NK-92 (cell line): ENCODE data around the gene BCKDK.

Source experiments
- DNase-seq: peaks from one replicate; lab custom pipeline; 2025; ENCODE audit not compliant: unreplicated experiment; lab: John Stamatoyannopoulos, UW

The BCKDK gene

DNA sequence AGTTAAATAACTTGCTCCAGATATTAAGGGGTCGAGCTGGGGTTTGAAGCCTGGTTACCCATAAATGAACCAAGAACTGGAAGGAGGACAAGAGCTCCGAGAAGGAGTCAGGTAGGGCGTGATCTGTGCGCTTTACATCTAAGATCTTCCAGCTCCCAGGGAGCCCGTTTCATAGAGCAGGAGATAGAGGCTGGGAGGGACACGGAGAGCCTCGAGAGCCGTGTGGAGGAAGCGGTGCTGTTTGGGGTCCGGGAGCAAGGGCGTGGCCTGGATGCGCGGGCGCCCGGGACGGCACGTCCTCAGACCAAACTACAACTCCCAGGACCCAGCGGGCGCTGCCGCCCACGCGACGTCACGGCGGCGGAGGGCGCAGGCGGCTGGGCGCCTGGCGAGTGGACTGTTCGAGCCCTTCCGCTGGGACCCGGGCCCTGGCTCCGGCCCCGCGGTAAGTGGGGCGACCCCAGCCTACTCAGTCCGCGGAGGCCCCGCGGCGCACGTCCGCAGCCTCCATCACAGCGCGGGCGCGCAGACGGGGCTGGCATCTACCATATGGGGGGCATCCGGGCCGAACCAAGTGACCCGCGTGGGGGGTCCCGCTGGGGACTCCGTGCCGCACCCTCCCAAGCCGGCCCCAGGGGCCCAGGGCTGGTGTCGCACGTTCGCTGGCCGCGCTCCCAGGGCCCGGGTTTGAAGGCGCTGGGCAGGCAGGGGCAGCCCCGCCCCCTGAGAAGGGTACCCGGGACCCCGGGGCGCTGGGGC is at the start of gene BCKDK:
BCKDK (plus strand) TSS at position 352 of the 759 bp plus-strand sequence. CDS start 838 bp downstream, outside the sequence.
- DNase-seq = no peak

DNA sequence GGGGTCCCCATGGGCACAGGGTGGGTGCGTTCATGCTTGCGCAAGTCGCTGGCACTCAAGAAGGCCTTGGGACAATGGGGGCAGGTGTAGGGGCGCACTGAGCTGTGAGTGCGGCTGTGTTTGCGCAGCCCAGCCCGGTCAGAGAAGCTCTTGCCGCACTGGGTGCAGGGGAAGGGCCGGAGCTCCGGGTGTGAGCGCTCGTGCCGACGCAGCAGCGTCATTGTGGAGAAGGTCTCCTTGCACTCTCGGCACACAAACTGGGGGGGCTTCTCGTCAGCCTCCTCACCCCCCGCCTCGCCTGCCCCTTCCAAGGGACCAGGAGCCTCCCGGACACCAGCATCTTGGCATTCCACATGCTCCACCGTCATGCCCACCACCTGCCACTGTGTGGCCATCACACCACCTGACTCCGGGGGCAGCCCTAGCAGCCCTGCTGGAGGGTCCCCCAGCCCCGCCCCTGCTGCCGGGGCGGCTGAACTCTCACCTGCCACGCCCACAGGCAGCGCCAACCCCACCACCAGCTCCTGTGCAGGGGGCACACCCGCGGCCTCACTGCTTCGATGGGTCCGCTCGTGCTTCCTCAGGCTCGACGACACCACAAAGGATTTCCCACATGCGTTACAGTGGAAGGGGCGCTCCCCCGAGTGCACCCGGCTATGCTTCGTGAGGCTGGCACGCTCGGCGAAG is 46.9 kb upstream of the BCKDK start:
- no peak for DNase-seq

DNA sequence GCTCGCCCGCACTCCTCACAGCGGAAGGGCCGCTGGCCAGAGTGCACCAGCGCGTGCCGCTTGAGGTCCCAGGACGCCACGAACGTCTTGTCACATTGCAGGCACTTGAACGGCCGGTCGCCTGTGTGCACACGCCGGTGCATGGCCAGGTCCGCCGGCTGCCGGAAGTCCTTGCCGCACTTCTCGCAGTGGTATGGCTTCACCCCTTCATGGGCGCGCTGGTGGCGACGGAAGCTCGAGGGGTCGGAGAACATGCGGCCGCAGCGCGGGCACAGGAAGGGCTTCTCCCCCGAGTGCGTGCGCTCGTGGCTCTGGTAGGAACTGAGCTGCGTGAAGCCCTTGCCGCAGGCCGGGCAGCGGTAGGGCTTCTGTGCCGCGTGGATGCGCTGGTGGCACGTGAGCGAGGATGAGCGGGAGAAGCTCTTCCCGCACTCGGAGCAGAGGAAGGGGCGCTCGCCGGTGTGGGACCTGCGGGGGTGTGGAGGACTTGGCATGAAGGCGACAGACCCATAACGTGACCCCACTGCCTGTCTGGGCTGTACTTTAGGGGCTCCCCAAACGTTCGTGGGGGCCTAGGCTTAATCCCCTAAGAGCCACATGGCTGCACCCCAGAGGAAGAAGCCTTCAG is 46.3 kb upstream of the BCKDK start:
- DNase-seq = no peak

DNA sequence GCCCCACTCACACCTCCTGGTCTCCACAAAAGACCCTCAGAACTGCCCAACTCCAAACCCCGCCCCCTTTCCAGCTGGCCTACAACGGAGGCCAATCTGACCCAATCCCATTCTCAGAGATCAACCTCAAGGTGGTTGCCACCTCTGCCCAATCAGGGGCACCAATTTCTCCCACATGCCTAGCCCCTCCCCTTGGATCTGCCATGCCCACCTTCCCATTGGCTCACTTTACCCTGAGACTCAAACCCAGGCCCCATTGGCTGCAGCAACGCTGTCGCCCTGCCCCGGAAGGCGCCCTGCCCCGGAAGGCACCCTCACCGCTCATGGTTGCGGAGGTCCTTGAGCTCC is 44.7 kb upstream of the BCKDK start:
- no peak for DNase-seq

DNA sequence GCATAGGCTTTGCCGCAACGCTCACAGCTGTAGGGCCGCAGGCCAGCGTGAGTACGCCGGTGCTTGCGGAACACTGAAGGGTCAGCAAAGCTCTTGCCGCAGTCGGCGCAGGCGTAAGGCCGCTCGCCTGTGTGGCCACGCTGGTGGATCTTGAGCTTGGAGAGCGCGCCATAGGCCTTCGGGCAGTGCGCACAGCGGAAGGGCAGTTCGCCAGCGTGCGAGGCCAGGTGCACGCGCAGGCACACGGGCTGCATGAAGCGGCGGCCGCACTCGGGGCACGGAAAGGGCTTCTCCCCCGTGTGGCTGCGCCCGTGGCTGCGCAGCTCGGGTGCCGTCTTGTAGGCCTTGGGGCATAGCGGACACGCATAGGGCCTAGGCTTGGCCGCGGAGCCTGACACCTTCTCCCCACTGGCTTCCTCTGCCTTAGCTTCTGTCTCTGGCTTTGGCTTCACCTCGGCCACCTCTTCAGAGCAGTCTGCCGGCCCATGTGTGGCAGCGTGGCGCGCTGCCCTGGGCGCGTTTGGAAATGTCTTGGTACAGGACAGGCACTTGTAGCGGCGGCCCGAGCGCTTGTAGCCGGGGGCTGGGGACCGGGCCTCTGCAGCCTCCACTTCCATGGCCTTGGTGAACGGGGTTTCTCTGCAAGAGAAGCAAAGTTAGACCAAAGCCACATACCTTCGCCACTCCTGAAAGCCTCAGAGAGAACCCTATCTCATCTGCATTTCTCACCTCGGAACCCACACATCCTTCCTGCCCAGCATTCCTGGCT is 44.2 kb upstream of the BCKDK start:
- no peak for DNase-seq

DNA sequence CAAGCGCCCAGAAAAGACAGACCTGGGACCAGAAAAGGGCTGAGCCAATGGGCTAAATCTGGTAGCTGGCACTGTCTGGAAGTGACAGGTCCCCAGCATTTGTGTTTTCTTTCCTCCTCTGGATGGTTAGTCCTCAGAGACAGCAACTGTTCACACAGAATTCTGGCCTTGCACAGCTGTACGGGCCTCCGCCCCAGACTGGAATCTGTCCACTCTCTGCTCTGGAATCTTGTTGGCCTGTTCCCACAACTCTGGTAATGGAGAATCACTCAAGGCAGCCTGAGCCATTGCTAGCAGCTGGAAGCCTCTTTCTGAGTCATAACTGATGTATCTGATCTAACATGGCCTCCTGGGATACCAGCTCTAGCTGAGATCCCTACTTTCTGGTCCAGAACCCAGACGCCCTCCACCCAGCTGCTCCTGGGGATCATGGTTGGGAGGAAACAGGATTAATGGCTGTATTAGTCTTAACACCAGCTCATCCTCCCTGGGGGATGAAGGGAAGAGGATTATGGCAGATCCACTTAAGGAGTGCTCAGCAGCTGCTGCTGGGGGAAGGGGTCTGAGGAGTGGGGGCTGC is 43.2 kb upstream of the BCKDK start:
- no peak for DNase-seq

DNA sequence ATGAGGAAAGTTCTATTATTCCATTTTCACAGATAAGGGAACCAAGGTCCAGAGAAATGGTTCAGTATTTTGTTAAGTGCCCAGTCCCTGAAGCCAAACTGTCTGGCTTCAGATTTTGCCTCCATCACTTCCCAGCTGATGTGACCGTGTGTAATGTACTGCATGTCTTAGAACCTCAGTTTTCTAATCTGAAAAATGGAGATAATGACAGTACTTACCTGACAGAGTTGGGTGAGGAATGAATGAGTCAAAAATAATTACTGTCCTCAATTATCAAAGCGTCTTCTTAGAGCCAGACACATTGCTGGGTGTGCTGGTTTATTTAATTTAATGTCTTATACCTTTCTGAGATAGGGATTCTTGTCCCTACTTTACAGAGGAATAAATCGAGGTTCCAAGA is 40.8 kb upstream of the BCKDK start:
- DNase-seq = no peak

DNA sequence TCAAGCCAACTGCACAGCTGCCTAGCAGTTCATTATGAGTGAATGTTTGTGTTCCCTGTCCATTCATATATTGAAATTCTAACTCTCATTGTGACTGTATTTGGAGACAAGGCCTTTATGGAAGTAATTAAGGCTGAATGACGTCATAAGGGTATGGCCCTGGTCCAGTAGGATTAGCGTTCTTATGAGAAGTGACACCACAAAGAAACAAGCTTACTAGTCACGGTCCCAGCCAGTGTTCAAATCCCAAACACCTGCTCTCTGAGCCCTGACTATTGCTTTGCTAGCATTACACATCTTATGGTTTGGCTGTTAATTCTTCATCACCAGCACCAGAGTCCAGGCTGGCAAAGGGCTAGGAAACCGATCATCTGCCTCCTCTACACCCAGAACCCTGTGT is 36.3 kb upstream of the BCKDK start:
- DNase-seq = no peak

DNA sequence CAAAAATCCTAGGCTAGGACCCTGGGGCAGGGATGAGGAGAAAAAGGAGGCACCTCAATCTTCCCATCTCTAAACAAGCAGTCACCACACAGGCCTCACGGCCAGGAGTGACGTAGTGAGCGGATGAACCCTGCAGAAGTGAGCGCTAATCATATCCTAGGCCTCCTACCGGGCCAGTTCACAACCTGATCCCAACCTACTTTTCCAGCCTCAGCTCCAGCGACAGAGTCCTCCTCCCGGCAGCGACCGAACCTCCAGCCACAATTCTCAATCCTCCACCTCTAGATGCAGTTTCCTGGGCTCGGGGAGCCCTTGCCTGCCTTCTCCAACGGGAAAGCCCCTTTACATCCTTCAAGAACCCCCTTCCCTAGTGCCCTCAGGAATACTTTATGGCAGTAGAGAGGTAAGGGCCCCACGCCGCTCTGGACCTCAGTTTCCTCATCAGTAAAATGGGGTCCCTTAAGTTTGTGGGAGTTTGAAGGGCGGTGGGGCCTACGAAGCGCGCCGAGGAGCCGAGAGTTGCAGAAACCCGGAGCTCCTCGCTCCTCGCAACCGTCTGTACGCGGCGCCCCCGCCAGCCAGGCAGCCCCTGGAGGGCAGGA is 35.5 kb upstream of the BCKDK start:
- no peak for DNase-seq

DNA sequence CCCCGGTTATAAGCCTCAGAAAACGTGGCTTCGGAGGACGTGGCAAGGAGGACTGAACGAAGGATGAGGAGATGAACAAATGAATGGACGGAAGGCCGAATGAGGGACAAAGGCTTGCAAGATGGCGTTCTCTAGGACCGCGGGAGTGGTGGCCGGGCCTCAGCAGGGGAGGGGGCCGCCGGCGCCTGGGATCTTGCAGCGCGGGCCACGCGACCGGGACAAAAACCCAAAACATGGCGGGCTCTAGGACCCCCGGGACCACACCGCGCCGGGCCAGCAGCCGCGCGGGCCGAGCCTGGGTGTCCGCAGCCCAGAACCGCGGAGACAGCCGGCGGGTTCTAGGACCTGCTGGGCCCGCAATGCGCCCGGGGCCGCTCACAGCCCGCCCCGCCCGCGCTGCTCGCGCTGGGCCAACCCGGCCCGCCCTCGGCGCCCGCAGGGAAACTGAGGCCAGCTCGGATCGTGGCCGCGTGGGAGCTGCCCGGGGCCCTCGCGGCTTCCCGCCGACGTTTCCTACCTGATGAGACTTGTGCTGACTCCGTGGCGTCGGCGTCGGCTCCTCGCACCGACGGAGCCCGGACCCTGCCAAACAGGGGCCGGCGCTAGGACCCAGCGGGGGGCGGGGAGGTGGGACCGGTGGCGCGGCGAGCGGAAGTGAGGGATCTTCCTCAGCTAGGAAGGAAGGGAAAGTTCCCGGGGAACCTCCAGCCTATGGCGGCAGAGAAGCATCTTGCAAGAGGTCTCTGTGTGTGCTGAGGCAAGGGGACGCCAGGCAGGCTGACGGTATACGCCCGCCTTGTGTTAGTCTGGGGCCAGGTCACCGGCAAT is 34.8 kb upstream of the BCKDK start:
- no peak for DNase-seq

DNA sequence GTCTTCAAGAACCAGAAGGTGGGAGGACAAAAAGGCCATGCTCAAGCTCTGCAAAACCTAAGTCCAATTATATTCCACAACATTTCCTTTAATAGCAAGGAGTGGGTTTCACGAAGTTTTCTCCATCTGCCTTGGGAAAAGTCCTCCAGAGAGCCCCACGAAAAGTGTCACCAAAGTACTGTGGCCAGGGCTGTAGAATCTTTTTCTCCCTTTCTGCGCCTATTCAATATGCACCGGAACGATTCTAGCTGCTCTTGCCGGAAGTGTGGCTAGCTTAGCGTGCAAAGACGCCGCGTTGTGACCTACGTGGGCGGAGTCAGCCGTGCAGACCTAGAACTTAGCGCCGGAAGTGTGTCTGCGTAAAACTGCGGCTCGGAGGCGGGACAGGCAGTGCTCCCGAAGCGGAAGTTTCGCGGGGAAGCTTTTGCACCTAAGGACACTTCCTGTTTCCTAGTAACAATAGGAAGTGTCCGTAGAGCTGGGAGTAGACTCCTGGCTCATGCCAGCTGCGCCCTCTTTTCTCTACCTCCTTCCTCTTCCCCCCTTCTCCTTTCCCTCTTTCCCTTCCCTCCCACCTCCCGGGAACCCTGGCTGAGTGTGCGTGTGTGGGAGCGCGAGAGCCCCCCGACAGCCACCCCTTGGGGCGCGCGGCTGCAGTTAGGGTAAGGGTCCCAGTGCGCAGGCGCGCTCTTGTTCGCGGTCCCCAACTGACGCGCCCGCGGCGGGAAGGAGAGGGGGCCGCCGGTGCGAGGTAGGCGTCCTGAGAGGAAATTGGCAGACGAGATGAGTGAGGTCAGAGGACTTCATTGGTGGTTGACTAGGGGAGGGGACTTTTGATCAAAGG is 34.0 kb upstream of the BCKDK start, which contains the start of the genes ZNF646 and ZNF668:
ZNF646 (plus strand) TSS at position 453 of the 844 bp plus-strand sequence. CDS start 1,903 bp downstream, outside the sequence.
ZNF668 (minus strand) TSS at position 271 of the 844 bp plus-strand sequence. CDS start 9,781 bp downstream, outside the sequence.
- peak; percentile 86 for DNase-seq

DNA sequence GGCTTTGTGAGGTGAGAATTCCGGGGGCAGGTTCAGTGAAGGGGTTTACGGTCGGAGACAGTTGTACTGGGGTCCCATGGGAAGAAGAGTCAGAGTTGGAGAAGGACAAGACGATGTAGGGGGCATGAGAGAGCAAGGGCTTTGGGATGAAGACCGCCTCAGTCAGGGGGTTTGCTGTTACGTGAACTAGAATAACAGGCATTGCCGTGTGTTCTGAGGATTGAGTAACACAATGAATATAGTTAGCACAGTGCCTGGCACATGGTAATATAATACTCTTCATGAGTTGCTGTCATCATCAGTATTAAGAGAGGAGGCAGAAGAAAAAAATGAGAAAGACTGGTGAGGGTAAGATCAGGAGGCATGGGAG is 33.4 kb upstream of the BCKDK start:
- no peak for DNase-seq

DNA sequence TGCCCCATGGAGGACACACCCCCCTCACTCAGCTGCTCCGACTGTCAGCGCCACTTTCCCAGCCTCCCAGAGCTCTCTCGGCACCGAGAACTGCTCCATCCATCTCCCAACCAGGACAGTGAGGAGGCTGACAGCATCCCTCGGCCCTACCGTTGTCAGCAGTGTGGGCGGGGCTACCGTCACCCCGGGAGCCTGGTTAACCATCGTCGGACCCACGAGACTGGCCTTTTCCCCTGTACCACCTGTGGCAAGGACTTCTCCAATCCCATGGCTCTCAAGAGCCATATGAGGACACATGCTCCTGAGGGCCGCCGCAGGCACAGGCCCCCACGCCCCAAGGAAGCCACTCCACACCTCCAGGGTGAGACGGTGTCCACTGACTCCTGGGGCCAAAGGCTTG is 31.9 kb upstream of the BCKDK start:
- no peak for DNase-seq

DNA sequence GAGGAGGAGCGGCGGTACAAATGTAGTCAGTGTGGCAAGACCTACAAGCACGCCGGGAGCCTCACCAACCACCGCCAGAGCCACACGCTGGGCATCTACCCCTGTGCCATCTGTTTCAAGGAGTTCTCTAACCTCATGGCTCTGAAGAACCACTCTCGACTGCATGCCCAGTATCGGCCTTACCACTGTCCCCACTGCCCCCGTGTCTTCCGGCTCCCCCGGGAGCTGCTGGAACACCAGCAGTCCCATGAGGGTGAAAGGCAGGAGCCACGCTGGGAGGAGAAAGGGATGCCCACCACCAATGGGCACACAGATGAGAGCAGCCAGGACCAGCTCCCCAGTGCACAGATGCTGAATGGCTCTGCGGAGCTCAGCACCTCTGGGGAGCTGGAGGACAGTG is 31.2 kb upstream of the BCKDK start:
- DNase-seq = no peak

DNA sequence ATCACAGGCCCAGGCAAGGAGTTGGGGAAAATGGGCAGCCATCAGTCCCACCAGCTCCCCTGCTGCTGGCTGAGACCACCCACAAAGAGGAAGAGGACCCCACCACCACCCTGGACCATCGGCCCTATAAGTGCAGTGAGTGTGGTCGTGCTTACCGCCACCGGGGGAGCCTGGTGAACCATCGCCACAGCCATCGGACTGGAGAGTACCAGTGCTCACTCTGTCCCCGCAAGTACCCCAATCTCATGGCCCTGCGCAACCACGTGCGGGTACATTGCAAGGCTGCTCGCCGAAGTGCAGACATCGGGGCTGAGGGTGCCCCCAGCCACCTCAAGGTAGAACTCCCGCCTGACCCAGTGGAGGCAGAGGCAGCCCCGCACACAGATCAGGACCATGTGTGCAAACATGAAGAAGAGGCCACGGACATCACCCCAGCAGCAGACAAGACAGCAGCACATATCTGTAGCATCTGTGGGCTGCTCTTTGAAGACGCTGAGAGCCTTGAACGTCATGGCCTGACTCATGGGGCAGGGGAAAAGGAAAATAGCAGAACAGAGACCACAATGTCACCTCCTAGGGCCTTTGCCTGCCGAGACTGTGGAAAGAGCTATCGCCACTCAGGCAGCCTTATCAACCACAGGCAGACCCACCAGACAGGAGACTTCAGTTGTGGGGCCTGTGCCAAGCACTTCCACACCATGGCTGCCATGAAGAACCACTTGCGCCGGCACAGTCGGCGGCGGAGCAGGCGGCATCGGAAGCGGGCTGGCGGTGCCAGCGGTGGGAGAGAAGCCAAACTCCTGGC is 30.4 kb upstream of the BCKDK start:
- DNase-seq = no peak

DNA sequence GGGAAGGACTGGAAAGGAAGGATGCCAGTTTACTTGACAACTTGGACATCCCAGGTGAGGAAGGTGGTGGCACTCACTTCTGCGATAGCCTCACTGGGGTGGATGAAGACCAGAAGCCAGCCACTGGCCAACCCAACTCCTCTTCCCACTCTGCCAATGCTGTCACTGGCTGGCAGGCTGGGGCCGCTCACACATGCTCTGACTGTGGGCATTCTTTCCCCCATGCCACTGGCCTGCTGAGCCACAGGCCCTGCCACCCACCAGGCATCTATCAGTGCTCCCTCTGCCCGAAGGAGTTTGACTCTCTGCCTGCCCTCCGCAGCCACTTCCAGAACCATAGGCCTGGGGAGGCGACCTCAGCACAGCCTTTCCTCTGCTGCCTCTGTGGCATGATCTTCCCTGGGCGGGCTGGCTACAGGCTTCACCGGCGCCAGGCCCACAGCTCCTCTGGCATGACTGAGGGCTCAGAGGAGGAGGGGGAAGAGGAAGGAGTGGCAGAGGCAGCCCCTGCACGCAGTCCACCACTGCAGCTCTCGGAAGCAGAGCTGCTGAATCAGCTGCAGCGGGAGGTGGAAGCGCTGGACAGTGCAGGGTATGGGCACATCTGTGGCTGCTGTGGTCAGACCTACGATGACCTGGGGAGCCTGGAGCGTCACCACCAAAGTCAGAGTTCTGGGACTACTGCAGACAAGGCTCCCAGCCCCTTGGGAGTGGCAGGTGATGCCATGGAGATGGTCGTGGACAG is 29.4 kb upstream of the BCKDK start:
- no peak for DNase-seq

DNA sequence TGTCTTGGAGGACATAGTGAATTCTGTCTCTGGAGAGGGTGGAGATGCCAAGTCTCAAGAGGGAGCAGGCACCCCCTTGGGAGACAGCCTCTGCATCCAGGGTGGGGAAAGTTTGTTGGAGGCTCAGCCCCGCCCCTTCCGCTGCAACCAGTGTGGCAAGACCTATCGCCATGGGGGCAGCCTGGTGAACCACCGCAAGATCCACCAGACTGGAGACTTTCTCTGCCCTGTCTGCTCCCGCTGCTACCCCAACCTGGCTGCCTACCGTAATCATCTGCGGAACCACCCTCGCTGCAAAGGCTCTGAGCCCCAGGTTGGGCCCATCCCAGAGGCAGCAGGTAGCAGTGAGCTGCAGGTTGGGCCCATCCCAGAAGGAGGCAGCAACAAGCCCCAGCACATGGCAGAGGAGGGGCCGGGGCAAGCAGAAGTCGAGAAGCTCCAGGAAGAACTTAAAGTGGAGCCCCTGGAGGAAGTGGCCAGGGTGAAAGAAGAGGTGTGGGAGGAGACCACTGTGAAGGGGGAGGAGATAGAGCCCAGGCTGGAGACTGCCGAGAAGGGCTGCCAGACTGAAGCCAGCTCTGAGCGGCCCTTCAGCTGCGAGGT is 28.7 kb upstream of the BCKDK start:
- DNase-seq = no peak
